HEK293 (cell line): ENCODE measurements around the gene ZNF821.

ENCODE experiments used
- CTCF ChIA-PET: fragments of 350-600 bp; formaldehyde crosslinking; extraction: SDS; loops from one replicate; lab custom pipeline; 2021; ENCODE audit warnings: antibody characterized with exemption; lab: Yijun Ruan, JAX
- POLR2A ChIA-PET: fragments of 300-600 bp; formaldehyde crosslinking; extraction: SDS; loops from one replicate; lab custom pipeline; 2020; ENCODE audit warnings: antibody characterized with exemption, inconsistent platforms; lab: Yijun Ruan, JAX
- H3K27ac ChIP-seq: fragments of 200-500 bp; sonication (Bioruptor generic); 2 replicates; pipeline ENCODE4 v1.5.1; 2014; ENCODE audit warnings: low read depth, low read length, control low read depth, inconsistent platforms; ENCODE audit errors: extremely low read depth
- H3K36me3 ChIP-seq, 2 experiments: fragments of 200-500 bp in 1 of 2; sonication (Bioruptor generic) in 1 of 2; 1 replicate in 1 of 2; 2 replicates in 1 of 2; pipeline ENCODE4 v1.5.1; 2014 to 2017; ENCODE audit warnings: inconsistent platforms in 2 of 2, low read length in 2 of 2; ENCODE audit not compliant: control insufficient read depth in 2 of 2, insufficient read depth in 1 of 2
- H3K4me1 ChIP-seq: fragments of 200-500 bp; sonication (Bioruptor generic); 2 replicates; pipeline ENCODE4 v1.5.1; 2014; ENCODE audit warnings: mild to moderate bottlenecking, low read length, inconsistent platforms; ENCODE audit not compliant: control insufficient read depth, insufficient read depth
- H3K4me3 ChIP-seq: 2 replicates; pipeline ENCODE4 v1.5.1; 2011; ENCODE audit warnings: low read depth, mild to moderate bottlenecking, control low read depth, low read length, moderate library complexity
- H3K9me3 ChIP-seq: fragments of 200-500 bp; sonication (Bioruptor generic); 2 replicates; pipeline ENCODE4 v1.5.1; 2014; ENCODE audit warnings: low read depth, low read length, inconsistent platforms; ENCODE audit not compliant: control insufficient read depth, insufficient read depth
- GLI2 ChIP-seq: fragments of 450-650 bp; formaldehyde crosslinking; IDR thresholded peaks from 2 replicates; pipeline ENCODE4; 2017; ENCODE audit warnings: missing biosample characterization, missing genetic modification characterization, low read depth, borderline replicate concordance
- HOXC10 ChIP-seq: sonication (generic); formaldehyde crosslinking; IDR thresholded peaks from 2 replicates; pipeline ENCODE4 v1.8.1; 2023; ENCODE audit warnings: mild to moderate bottlenecking, missing genetic modification reagents
- SETDB1 ChIP-seq: IDR thresholded peaks from one replicate; pipeline ENCODE4 v1.6.1; 2017; ENCODE audit warnings: mild to moderate bottlenecking, low read length, moderate library complexity, mixed read lengths; ENCODE audit not compliant: insufficient read length
- SP2 ChIP-seq: fragments of 450-650 bp; formaldehyde crosslinking; IDR thresholded peaks from 2 replicates; pipeline ENCODE4 v1.5.1; 2016; ENCODE audit warnings: missing biosample characterization, missing genetic modification characterization
- ZFP41 ChIP-seq: fragments of 450-650 bp; formaldehyde crosslinking; IDR thresholded peaks from 2 replicates; pipeline ENCODE4 v1.5.1; 2016; ENCODE audit warnings: missing biosample characterization, missing genetic modification characterization, borderline replicate concordance
- ZNF121 ChIP-seq: fragments of 450-650 bp; formaldehyde crosslinking; IDR thresholded peaks from 2 replicates; pipeline ENCODE4 v1.5.1; 2016; ENCODE audit warnings: missing biosample characterization, missing genetic modification characterization
- ZNF138 ChIP-seq: fragments of 450-650 bp; formaldehyde crosslinking; IDR thresholded peaks from 2 replicates; pipeline ENCODE4 v1.5.1; 2016; ENCODE audit warnings: missing biosample characterization, missing genetic modification characterization, borderline replicate concordance
- ZNF146 ChIP-seq: fragments of 450-650 bp; formaldehyde crosslinking; IDR thresholded peaks from 2 replicates; pipeline ENCODE4 v1.5.1; 2016; ENCODE audit warnings: missing biosample characterization, missing genetic modification characterization
- ZNF214 ChIP-seq: fragments of 450-650 bp; formaldehyde crosslinking; IDR thresholded peaks from 2 replicates; pipeline ENCODE4 v1.5.1; 2017; ENCODE audit warnings: missing biosample characterization, mild to moderate bottlenecking, missing genetic modification characterization, borderline replicate concordance
- ZNF223 ChIP-seq: fragments of 450-650 bp; formaldehyde crosslinking; IDR thresholded peaks from 2 replicates; pipeline ENCODE4 v1.5.1; 2016; ENCODE audit warnings: missing biosample characterization, missing genetic modification characterization
- ZNF26 ChIP-seq: fragments of 450-650 bp; formaldehyde crosslinking; IDR thresholded peaks from 2 replicates; pipeline ENCODE4 v1.5.1; 2016; ENCODE audit warnings: missing biosample characterization, missing genetic modification characterization
- ZNF311 ChIP-seq: fragments of 450-650 bp; formaldehyde crosslinking; IDR thresholded peaks from 2 replicates; pipeline ENCODE4 v1.5.1; 2017; ENCODE audit warnings: missing biosample characterization, missing genetic modification characterization, borderline replicate concordance
- ZNF335 ChIP-seq: fragments of 450-650 bp; formaldehyde crosslinking; conservative IDR thresholded peaks from 2 replicates; pipeline ENCODE4 v1.5.1; 2016; ENCODE audit warnings: missing biosample characterization, missing genetic modification characterization
- ZNF394 ChIP-seq: fragments of 450-650 bp; formaldehyde crosslinking; IDR thresholded peaks from 2 replicates; pipeline ENCODE4 v1.5.1; 2016; ENCODE audit warnings: missing biosample characterization, missing genetic modification characterization, mild to moderate bottlenecking, moderate library complexity, borderline replicate concordance
- ZNF433 ChIP-seq: fragments of 450-650 bp; formaldehyde crosslinking; IDR thresholded peaks from 2 replicates; pipeline ENCODE4 v1.5.1; 2016; ENCODE audit warnings: missing biosample characterization, missing genetic modification characterization, low read depth
- ZNF555 ChIP-seq: fragments of 450-650 bp; formaldehyde crosslinking; conservative IDR thresholded peaks from 2 replicates; pipeline ENCODE4 v1.5.1; 2017; ENCODE audit warnings: missing biosample characterization, mild to moderate bottlenecking, missing genetic modification characterization, inconsistent platforms
- ZNF624 ChIP-seq: fragments of 450-650 bp; formaldehyde crosslinking; IDR thresholded peaks from 2 replicates; pipeline ENCODE4 v1.5.1; 2017; ENCODE audit warnings: missing biosample characterization, missing genetic modification characterization
- ZNF677 ChIP-seq: fragments of 450-650 bp; IDR thresholded peaks from 2 replicates; pipeline ENCODE4 v1.5.0; 2018; ENCODE audit warnings: missing biosample characterization, mild to moderate bottlenecking, missing genetic modification characterization, moderate library complexity
- TF ChIP-seq, protein P1 (sequence below): fragments of 450-650 bp; formaldehyde crosslinking; IDR thresholded peaks from 2 replicates; pipeline ENCODE4 v1.5.1; 2016; ENCODE audit warnings: missing biosample characterization, missing genetic modification characterization
- TF ChIP-seq, protein P2 (sequence below): fragments of 450-650 bp; formaldehyde crosslinking; IDR thresholded peaks from 2 replicates; pipeline ENCODE4 v1.5.1; 2016; ENCODE audit warnings: missing biosample characterization, missing genetic modification characterization, borderline replicate concordance
- TF ChIP-seq, protein P3 (sequence below): fragments of 450-650 bp; formaldehyde crosslinking; IDR thresholded peaks from 2 replicates; pipeline ENCODE4; 2016; ENCODE audit warnings: missing biosample characterization, missing genetic modification characterization

The ZNF821 gene

GRCh38 chr16:71846431-71846830 lies 37.6 kb downstream of the ZNF821 start:
- Histone ChIP-seq H3K27ac (peak overlapping the region; percentile 70; the same call in 1 of the 2 replicates), H3K36me3 (peaks cover 10 to 38% of the 10 kb centered on the region in 2 experiments; a peak in 2 of 3 replicates), H3K9me3 (no peaks in the 10 kb centered on the region), H3K4me1 (peaks cover 9% of the 10 kb centered on the region; the same call in 1 of the 2 replicates), H3K4me3 (peak overlapping the region; percentile 95)
- POLR2A ChIA-PET, result interaction anchor here (0.6 to 1.6 kb wide), 3 partner anchors 36 to 219 kb away, joined by 3 to 7 read pairs (median 4); partner anchors contain the start of gene AP1G1
- CTCF ChIA-PET, result interaction anchor here (1.3 to 1.4 kb wide), 2 partner anchors 36 to 115 kb away, joined by 5 to 9 read pairs; no protein-coding TSS in a partner anchor
- TF ChIP-seq HOXC10 (CRISPR knock-in tag) (0 out of 2 replicates have a peak, but pooled peaks have one; percentile 19), ZNF335 (tag by site-specific recombination) (peak; percentile 4; the same call in 1 of the 2 replicates), ZNF394 (no peak)

DNA sequence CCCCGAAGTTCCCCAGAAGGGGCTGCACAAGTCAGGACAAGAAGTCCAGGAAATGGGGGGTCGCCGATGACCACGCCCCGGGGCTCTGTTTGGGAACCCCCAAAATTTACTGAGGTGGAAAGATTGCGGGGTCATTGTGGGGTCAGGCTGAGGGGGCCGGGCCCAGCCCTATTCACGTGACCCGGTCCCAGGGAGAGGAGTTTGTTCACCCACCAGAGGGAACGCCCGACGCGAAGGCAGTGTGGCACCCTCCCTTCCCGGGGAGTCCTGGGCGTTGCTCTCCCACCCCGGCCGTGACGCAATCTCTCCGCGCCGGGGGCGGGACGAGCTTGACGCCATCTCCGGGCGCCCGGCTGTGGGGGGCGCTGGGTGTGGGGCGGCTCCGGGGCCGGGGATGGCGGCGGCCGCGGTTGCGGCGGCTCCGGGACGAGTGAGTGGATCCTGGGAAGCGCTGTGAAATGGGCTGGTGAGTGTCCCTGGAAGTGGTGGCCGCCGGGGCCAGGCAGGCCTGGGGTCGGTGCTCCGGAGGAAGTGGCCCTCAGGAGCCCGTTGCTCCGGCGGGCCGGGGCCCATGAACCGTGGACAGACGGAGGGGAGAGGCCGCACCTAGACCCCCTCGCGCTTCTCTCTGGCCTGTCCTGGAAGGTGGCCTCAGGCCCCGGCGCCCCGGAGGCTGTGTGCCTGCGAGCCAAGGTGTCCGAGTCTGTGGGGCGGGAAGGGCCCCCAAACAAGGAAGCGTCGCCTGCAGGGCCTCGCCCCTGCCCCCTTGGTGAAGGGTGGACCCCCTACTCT lies 38.1 kb downstream of the ZNF821 start, which contains the start of gene ATXN1L:
Gene ATXN1L, plus strand, starts transcription at position 338 of the 792 bp plus-strand sequence. CDS start 3,765 bp downstream, outside the sequence.
- Histone ChIP-seq H3K4me1 (peaks cover 9% of the 10 kb centered on the region; the same call in 1 of the 2 replicates), H3K27ac (peak within 1 kb of the TSS; percentile 70; the same call in 1 of the 2 replicates), H3K36me3 (peaks cover 10 to 32% of the 10 kb centered on the region in 2 experiments; a peak in 2 of 3 replicates), H3K9me3 (no peaks in the 10 kb centered on the region), H3K4me3 (peak within 1 kb of the TSS; percentile 95)
- ChIA-PET POLR2A (interaction anchor here (0.5 to 1.6 kb wide), 3 partner anchors 37 to 172 kb away, joined by 3 to 7 read pairs (median 4); partner anchors contain the start of gene AP1G1), CTCF (interaction anchor here (0.6 to 1.6 kb wide), 5 partner anchors 11 to 116 kb away, joined by 3 to 9 read pairs (median 4); no protein-coding TSS in a partner anchor)
- no peak for TF ChIP-seq ZNF214 (tag by site-specific recombination)
- peak; percentile 85 for TF ChIP-seq SP2 (tag by site-specific recombination)
- TF ChIP-seq ZNF555, result no peak
- no peak for TF ChIP-seq SETDB1
- TF ChIP-seq GLI2 (tag by site-specific recombination), result no peak
- TF ChIP-seq, protein P1, sequence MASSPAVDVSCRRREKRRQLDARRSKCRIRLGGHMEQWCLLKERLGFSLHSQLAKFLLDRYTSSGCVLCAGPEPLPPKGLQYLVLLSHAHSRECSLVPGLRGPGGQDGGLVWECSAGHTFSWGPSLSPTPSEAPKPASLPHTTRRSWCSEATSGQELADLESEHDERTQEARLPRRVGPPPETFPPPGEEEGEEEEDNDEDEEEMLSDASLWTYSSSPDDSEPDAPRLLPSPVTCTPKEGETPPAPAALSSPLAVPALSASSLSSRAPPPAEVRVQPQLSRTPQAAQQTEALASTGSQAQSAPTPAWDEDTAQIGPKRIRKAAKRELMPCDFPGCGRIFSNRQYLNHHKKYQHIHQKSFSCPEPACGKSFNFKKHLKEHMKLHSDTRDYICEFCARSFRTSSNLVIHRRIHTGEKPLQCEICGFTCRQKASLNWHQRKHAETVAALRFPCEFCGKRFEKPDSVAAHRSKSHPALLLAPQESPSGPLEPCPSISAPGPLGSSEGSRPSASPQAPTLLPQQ (tag by site-specific recombination), result peak; percentile 52; the same call in 1 of the 2 replicates
- TF ChIP-seq ZNF121 (tag by site-specific recombination), result no peak
- TF ChIP-seq ZNF433 (tag by site-specific recombination), result no peak
- TF ChIP-seq, protein P2, sequence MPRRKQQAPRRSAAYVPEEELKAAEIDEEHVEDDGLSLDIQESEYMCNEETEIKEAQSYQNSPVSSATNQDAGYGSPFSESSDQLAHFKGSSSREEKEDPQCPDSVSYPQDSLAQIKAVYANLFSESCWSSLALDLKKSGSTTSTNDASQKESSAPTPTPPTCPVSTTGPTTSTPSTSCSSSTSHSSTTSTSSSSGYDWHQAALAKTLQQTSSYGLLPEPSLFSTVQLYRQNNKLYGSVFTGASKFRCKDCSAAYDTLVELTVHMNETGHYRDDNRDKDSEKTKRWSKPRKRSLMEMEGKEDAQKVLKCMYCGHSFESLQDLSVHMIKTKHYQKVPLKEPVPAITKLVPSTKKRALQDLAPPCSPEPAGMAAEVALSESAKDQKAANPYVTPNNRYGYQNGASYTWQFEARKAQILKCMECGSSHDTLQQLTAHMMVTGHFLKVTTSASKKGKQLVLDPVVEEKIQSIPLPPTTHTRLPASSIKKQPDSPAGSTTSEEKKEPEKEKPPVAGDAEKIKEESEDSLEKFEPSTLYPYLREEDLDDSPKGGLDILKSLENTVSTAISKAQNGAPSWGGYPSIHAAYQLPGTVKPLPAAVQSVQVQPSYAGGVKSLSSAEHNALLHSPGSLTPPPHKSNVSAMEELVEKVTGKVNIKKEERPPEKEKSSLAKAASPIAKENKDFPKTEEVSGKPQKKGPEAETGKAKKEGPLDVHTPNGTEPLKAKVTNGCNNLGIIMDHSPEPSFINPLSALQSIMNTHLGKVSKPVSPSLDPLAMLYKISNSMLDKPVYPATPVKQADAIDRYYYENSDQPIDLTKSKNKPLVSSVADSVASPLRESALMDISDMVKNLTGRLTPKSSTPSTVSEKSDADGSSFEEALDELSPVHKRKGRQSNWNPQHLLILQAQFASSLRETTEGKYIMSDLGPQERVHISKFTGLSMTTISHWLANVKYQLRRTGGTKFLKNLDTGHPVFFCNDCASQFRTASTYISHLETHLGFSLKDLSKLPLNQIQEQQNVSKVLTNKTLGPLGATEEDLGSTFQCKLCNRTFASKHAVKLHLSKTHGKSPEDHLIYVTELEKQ (tag by site-specific recombination), result no peak
- no peak for TF ChIP-seq ZNF624 (tag by site-specific recombination)
- TF ChIP-seq ZNF311 (tag by site-specific recombination), result no peak
- no peak for TF ChIP-seq ZNF146 (tag by site-specific recombination)
- no peak for TF ChIP-seq ZNF223 (tag by site-specific recombination)
- TF ChIP-seq ZNF138, result no peak
- no peak for TF ChIP-seq HOXC10 (CRISPR knock-in tag)
- TF ChIP-seq, protein P3, sequence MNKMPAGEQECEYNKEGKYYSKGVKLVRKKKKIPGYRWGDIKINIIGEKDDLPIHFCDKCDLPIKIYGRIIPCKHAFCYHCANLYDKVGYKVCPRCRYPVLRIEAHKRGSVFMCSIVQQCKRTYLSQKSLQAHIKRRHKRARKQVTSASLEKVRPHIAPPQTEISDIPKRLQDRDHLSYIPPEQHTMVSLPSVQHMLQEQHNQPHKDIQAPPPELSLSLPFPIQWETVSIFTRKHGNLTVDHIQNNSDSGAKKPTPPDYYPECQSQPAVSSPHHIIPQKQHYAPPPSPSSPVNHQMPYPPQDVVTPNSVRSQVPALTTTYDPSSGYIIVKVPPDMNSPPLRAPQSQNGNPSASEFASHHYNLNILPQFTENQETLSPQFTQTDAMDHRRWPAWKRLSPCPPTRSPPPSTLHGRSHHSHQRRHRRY (tag by site-specific recombination), result no peak
- TF ChIP-seq ZNF677 (tag by site-specific recombination), result no peak
- TF ChIP-seq ZFP41 (tag by site-specific recombination), result no peak
- no peak for TF ChIP-seq ZNF26 (tag by site-specific recombination)
